H9 (cell line): ENCODE data around the gene ATP5MG. TPM values are rescaled to one million over a fixed set of nuclear protein-coding genes. Genes with fewer than 3 reads are reported as not detected.

Source experiments
- DNase-seq: peaks from one replicate; pipeline ENCODE4 v3.0.0-alpha.2; 2017
- H2AFZ ChIP-seq: one replicate; pipeline ENCODE4 v1.6.1; 2013; ENCODE audit warnings: mild to moderate bottlenecking, low read length, control low read depth, moderate library complexity
- H2AK5ac ChIP-seq: 2 replicates; pipeline ENCODE4 v1.6.1; 2013; ENCODE audit warnings: low read length, control low read depth, mixed read lengths; ENCODE audit not compliant: insufficient read length
- H2BK120ac ChIP-seq: one replicate; pipeline ENCODE4 v1.6.1; 2013; ENCODE audit warnings: low read depth, mild to moderate bottlenecking, low read length, control low read depth, inconsistent platforms; ENCODE audit not compliant: poor library complexity, severe bottlenecking
- H2BK12ac ChIP-seq: 2 replicates; pipeline ENCODE4 v1.6.1; 2013; ENCODE audit warnings: low read length, control low read depth, mixed read lengths, low read depth; ENCODE audit not compliant: insufficient read length
- H2BK15ac ChIP-seq: 2 replicates; pipeline ENCODE4 v1.6.1; 2013; ENCODE audit warnings: low read depth, low read length, control low read depth
- H2BK20ac ChIP-seq: one replicate; pipeline ENCODE4 v1.6.1; 2013; ENCODE audit warnings: low read depth, mild to moderate bottlenecking, low read length, control low read depth, inconsistent platforms; ENCODE audit not compliant: poor library complexity, severe bottlenecking
- H2BK5ac ChIP-seq: 2 replicates; pipeline ENCODE4 v1.6.1; 2013; ENCODE audit warnings: low read length, control low read depth, mixed read lengths; ENCODE audit not compliant: insufficient read length
- H3K14ac ChIP-seq: 2 replicates; pipeline ENCODE4 v1.6.1; 2013; ENCODE audit warnings: low read length, control low read depth; ENCODE audit not compliant: insufficient read depth
- H3K18ac ChIP-seq: 2 replicates; pipeline ENCODE4 v1.6.1; 2013; ENCODE audit warnings: low read depth, mild to moderate bottlenecking, mixed read lengths, low read length, control low read depth; ENCODE audit not compliant: insufficient read length
- H3K23ac ChIP-seq: 2 replicates; pipeline ENCODE4 v1.6.1; 2013; ENCODE audit warnings: low read length, control low read depth, mixed read lengths, low read depth; ENCODE audit not compliant: insufficient read length
- H3K23me2 ChIP-seq: 2 replicates; pipeline ENCODE4 v1.6.1; 2013; ENCODE audit warnings: low read depth, mild to moderate bottlenecking, mixed read lengths, low read length, control low read depth; ENCODE audit not compliant: insufficient read length, poor library complexity, severe bottlenecking
- H3K27ac ChIP-seq: 2 replicates; pipeline ENCODE4 v1.5.1; 2013; ENCODE audit warnings: low read length, control low read depth, mixed read lengths, low read depth; ENCODE audit not compliant: insufficient read length
- H3K27me3 ChIP-seq: 2 replicates; pipeline ENCODE4 v1.6.1; 2013; ENCODE audit warnings: low read length, control low read depth, inconsistent platforms; ENCODE audit not compliant: insufficient read depth
- H3K4ac ChIP-seq: 2 replicates; pipeline ENCODE4 v1.6.1; 2013; ENCODE audit warnings: low read depth, mild to moderate bottlenecking, control low read depth, inconsistent platforms, low read length, moderate library complexity
- H3K4me1 ChIP-seq: 2 replicates; pipeline ENCODE4 v1.6.1; 2013; ENCODE audit warnings: low read length, control low read depth, inconsistent platforms; ENCODE audit not compliant: insufficient read depth
- H3K4me2 ChIP-seq: 2 replicates; pipeline ENCODE4 v1.6.1; 2013; ENCODE audit warnings: low read length, control low read depth, mixed read lengths; ENCODE audit not compliant: insufficient read length, insufficient read depth
- H3K56ac ChIP-seq: 2 replicates; pipeline ENCODE4 v1.6.1; 2013; ENCODE audit warnings: low read depth, mild to moderate bottlenecking, mixed read lengths, low read length, control low read depth; ENCODE audit not compliant: insufficient read length
- H3K79me1 ChIP-seq: 2 replicates; pipeline ENCODE4 v1.6.1; 2013; ENCODE audit warnings: low read depth, mild to moderate bottlenecking, moderate library complexity, low read length, control low read depth, inconsistent platforms; ENCODE audit not compliant: insufficient read depth, poor library complexity, severe bottlenecking
- H3K79me2 ChIP-seq: 2 replicates; pipeline ENCODE4 v1.6.1; 2013; ENCODE audit warnings: low read length, control low read depth, inconsistent platforms; ENCODE audit not compliant: insufficient read depth
- H3K9ac ChIP-seq: 2 replicates; pipeline ENCODE4 v1.6.1; 2013; ENCODE audit warnings: low read length, control low read depth, mixed read lengths; ENCODE audit not compliant: insufficient read length; ENCODE audit errors: extremely low read depth
- H3K9me3 ChIP-seq: one replicate; pipeline ENCODE4 v1.6.1; 2013; ENCODE audit warnings: low read depth, low read length, inconsistent platforms; ENCODE audit not compliant: control insufficient read depth
- H3T11ph ChIP-seq: one replicate; pipeline ENCODE4 v1.6.1; 2013; ENCODE audit warnings: mild to moderate bottlenecking, low read length, control low read depth, inconsistent platforms
- H4K20me1 ChIP-seq: one replicate; pipeline ENCODE4 v1.6.1; 2013; ENCODE audit not compliant: control insufficient read depth, insufficient read length, insufficient read depth
- H4K5ac ChIP-seq: 2 replicates; pipeline ENCODE4 v1.6.1; 2013; ENCODE audit warnings: low read depth, mild to moderate bottlenecking, mixed read lengths, low read length, control low read depth; ENCODE audit not compliant: insufficient read length
- H4K8ac ChIP-seq: replicated peaks from 2 replicates; pipeline ENCODE4 v1.6.1; 2013; ENCODE audit warnings: low read length, control low read depth, mixed read lengths, low read depth; ENCODE audit not compliant: insufficient read length
- H4K91ac ChIP-seq: 2 replicates; pipeline ENCODE4 v1.6.1; 2013; ENCODE audit warnings: low read depth, mild to moderate bottlenecking, moderate library complexity, mixed read lengths, low read length, control low read depth; ENCODE audit not compliant: insufficient read length
- H3K27ac Mint-ChIP-seq, 3 experiments: 2 replicates in 2 of 3; 3 replicates in 1 of 3; pipeline ENCODE4 v1.8.0; 2020 to 2021; ENCODE audit warnings: mixed read lengths in 3 of 3, mild to moderate bottlenecking in 1 of 3, moderate library complexity in 1 of 3
- H3K27me3 Mint-ChIP-seq: 2 replicates; pipeline ENCODE4 v1.8.0; 2021; ENCODE audit warnings: low read depth, mild to moderate bottlenecking, moderate library complexity, mixed read lengths
- H3K36me3 Mint-ChIP-seq, 3 experiments: 2 replicates in 2 of 3; 3 replicates in 1 of 3; pipeline ENCODE4 v1.8.0; 2020 to 2021; ENCODE audit warnings: low read depth in 3 of 3, mixed read lengths in 3 of 3; ENCODE audit not compliant: insufficient read depth in 1 of 3
- H3K4me1 Mint-ChIP-seq, 2 experiments: 2 replicates each; pipeline ENCODE4 v1.8.0; 2020; ENCODE audit warnings: mixed read lengths in 2 of 2
- H3K4me3 Mint-ChIP-seq, 2 experiments: 2 replicates in 1 of 2; 3 replicates in 1 of 2; pipeline ENCODE4 v1.8.0; 2020 to 2021; ENCODE audit warnings: mild to moderate bottlenecking in 2 of 2, mixed read lengths in 2 of 2, moderate library complexity in 1 of 2
- H3K9me3 Mint-ChIP-seq, 2 experiments: 2 replicates in 1 of 2; 3 replicates in 1 of 2; pipeline ENCODE4 v1.8.0; 2020; ENCODE audit warnings: mild to moderate bottlenecking in 2 of 2, mixed read lengths in 2 of 2, moderate library complexity in 1 of 2
- WGBS: extraction: QIAGEN DNeasy Blood & Tissue Kit; methylation state at CpG from one replicate; pipeline ENCODE4 v1.1.7; 2013; ENCODE audit warnings: missing lambda C conversion rate, low lambda C conversion rate, mixed read lengths; ENCODE audit not compliant: insufficient read length; ENCODE audit errors: extremely low coverage; 5-methylcytosine and 5-hydroxymethylcytosine counted together
- total RNA-seq: library from RNA; stranded (reverse); gene quantifications from 2 replicates; pipeline ENCODE4 v1.2.1, GENCODE V29; 2021
- TF ChIP-seq, protein P1 (sequence below): fragments of 200-600 bp; sonication (generic); conservative IDR thresholded peaks from 3 replicates; pipeline ENCODE4 v1.8.0; 2021; ENCODE audit warnings: antibody characterized with exemption, mild to moderate bottlenecking

ATP5MG gene
- total RNA-seq, 1 experiment from 2014 or later = 254 TPM

DNA sequence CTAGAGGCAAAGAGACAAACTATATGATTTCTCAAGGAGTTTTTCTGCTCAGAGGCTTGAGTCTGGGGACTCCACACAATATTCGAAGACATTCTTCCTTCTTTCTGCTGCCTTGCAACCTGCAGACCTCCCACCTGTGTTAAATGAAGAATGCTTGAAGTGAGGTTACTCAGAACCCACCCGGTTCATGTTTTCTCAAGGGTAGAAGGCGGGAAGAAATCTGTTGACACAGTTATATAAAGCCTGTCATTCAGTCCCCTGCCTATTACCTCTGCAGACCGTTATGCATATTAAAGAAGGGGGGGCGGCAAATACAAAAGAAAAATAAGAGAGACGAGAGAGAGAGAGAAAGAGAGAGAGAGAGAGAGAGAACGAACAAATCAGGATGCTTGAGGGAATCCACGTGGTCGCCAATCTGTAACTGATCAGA lies 32.7 kb downstream of the ATP5MG start:
- no peak overlapping the region for H3K27ac ChIP-seq
- peaks cover 10% of the 10 kb centered on the region; the same call in 1 of the 2 replicates for H3K79me2 ChIP-seq
- no peaks in the 10 kb centered on the region; the same call in 1 of the 2 replicates for H3K4me1 ChIP-seq
- H2BK5ac ChIP-seq = no peak overlapping the region
- WGBS = no CpG with 5 or more reads among the region's 9 CpGs
- Mint-ChIP-seq H3K9me3 (no peaks in the 10 kb centered on the region), H3K27me3 (peaks cover 20% of the 10 kb centered on the region), H3K27ac (peak overlapping the region in 1 of 3 experiments; percentile 70; a peak in 1 of 7 replicates), H3K4me3 (peak overlapping the region; percentile 82 to 94), H3K36me3 (peaks cover 0 to 4% (median 0%) of the 10 kb centered on the region in 3 experiments; a peak in 3 of 7 replicates), H3K4me1 (peaks cover 24 to 25% of the 10 kb centered on the region in 2 experiments)
- TF ChIP-seq, protein P1, sequence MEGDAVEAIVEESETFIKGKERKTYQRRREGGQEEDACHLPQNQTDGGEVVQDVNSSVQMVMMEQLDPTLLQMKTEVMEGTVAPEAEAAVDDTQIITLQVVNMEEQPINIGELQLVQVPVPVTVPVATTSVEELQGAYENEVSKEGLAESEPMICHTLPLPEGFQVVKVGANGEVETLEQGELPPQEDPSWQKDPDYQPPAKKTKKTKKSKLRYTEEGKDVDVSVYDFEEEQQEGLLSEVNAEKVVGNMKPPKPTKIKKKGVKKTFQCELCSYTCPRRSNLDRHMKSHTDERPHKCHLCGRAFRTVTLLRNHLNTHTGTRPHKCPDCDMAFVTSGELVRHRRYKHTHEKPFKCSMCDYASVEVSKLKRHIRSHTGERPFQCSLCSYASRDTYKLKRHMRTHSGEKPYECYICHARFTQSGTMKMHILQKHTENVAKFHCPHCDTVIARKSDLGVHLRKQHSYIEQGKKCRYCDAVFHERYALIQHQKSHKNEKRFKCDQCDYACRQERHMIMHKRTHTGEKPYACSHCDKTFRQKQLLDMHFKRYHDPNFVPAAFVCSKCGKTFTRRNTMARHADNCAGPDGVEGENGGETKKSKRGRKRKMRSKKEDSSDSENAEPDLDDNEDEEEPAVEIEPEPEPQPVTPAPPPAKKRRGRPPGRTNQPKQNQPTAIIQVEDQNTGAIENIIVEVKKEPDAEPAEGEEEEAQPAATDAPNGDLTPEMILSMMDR = no peak
- H2BK120ac ChIP-seq = no peak overlapping the region
- H4K20me1 ChIP-seq = no peaks in the 10 kb centered on the region
- H4K5ac ChIP-seq = no peak overlapping the region
- H3K79me1 ChIP-seq = no peaks in the 10 kb centered on the region
- H3K23me2 ChIP-seq = peaks cover 34% of the 10 kb centered on the region
- H2AK5ac ChIP-seq = no peak overlapping the region
- H3T11ph ChIP-seq = no peak overlapping the region
- no peak overlapping the region for H3K4ac ChIP-seq
- H3K14ac ChIP-seq = no peak overlapping the region
- H2BK15ac ChIP-seq = no peak overlapping the region
- DNase-seq = no peak
- no peaks in the 10 kb centered on the region for H3K9me3 ChIP-seq
- H2AFZ ChIP-seq = no peak overlapping the region
- H4K91ac ChIP-seq = no peak overlapping the region
- H3K9ac ChIP-seq = no peak overlapping the region
- H2BK12ac ChIP-seq = no peak overlapping the region
- H3K56ac ChIP-seq = no peak overlapping the region
- H3K23ac ChIP-seq = no peak overlapping the region
- no peaks in the 10 kb centered on the region for H3K27me3 ChIP-seq
- H3K18ac ChIP-seq = no peak overlapping the region
- peak overlapping the region; percentile 99 for H3K4me2 ChIP-seq
- no peak overlapping the region for H2BK20ac ChIP-seq
- H4K8ac ChIP-seq = no peak overlapping the region
